GM10266 (cell line): Measurements from ENCODE around the gene ARID4B.

Experiments used
- DNase-seq: peaks from one replicate; pipeline ENCODE4 v3.0.0; 2012; ENCODE audit errors: extremely low spot score
- TF ChIP-seq, protein P1 (sequence below): IDR thresholded peaks from 2 replicates; pipeline ENCODE4 v1.5.1; 2012; ENCODE audit warnings: mild to moderate bottlenecking, low read depth; ENCODE audit not compliant: control insufficient read depth, insufficient read depth; ENCODE audit errors: missing control alignments

ARID4B gene

DNA sequence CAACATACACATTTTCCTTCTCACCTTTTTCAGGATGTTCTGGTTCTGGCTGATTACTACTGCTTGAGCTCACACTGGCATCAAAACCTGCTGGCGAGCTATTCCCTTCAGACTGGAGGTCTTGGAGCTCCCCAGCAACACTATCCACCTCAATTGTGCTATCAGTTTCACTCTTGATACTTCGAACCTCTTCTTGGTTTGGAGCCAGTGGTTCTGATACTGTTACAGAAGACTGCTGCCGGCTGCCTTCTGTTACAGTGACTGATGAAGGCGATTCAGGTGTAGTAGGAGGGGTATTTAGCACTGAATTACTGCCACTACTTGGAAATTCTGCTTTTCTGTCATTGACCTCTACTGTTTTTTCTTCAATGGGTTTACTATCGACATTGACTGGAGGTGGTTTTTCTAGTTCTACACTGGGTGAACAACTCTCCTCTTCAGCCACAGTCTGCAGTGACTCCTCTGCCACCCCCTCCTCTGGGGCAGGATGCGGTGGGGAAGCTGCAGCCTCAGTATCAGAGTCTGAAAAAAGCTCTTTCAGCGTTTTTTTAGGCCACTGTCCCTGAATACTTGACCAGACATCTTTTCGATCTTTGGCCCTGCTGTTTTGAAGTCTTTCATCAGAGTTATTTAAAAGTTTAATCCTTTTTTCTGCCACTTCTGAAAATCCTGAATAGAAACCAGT is 146.3 kb downstream of the ARID4B start:
- DNase-seq: no peak
- TF ChIP-seq, protein P1, sequence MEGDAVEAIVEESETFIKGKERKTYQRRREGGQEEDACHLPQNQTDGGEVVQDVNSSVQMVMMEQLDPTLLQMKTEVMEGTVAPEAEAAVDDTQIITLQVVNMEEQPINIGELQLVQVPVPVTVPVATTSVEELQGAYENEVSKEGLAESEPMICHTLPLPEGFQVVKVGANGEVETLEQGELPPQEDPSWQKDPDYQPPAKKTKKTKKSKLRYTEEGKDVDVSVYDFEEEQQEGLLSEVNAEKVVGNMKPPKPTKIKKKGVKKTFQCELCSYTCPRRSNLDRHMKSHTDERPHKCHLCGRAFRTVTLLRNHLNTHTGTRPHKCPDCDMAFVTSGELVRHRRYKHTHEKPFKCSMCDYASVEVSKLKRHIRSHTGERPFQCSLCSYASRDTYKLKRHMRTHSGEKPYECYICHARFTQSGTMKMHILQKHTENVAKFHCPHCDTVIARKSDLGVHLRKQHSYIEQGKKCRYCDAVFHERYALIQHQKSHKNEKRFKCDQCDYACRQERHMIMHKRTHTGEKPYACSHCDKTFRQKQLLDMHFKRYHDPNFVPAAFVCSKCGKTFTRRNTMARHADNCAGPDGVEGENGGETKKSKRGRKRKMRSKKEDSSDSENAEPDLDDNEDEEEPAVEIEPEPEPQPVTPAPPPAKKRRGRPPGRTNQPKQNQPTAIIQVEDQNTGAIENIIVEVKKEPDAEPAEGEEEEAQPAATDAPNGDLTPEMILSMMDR: no peak

DNA sequence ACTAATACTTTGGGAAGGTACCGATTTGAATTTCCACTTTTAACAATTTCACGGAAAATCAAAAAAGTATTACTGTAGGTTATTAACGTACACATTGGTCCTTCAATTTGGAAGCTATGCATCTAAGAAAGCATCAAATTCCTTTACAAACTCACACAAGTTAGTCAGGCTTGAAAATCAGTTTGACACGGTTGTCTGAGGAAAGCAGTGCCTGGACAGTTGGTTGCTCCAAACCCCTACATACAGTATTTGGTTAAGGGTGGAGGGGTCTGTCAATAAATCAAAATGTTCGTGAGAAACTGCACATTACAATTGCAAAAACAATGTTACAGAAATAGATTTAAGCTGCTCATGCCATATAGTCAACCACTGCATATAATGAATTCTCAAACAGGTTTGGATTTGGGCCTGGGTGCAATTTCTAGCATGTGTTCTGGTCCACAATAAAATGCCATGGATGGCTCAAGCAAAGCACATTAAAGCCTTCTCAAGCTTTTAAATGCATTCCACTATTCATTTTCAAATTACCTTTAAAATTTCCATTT is 147.0 kb downstream of the ARID4B start:
- no peak for DNase-seq

DNA sequence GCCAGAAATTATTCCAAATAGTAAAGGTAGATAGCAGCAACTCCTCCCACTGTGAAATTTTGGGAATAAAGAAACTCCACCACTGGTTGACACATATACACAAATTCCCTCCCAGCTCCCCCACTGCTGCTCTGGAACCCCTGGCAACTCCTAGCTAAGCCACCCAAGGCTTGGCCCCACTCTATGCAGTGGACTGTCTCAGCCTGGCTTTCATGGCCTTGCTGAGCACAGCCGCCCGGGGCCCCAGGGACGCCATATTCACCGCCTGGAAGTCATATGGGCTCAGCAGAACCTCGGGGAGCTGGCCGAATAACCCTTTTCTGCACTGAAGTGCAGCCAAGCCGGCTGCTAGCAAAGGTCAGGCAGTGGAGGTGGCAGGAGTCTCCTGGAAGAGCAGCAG is 151.5 kb downstream of the ARID4B start:
- DNase-seq: no peak
- TF ChIP-seq, protein P1: no peak

More for the DNA sequence above, 147.0 kb downstream of the ARID4B start:
- TF ChIP-seq, protein P1: no peak

DNA sequence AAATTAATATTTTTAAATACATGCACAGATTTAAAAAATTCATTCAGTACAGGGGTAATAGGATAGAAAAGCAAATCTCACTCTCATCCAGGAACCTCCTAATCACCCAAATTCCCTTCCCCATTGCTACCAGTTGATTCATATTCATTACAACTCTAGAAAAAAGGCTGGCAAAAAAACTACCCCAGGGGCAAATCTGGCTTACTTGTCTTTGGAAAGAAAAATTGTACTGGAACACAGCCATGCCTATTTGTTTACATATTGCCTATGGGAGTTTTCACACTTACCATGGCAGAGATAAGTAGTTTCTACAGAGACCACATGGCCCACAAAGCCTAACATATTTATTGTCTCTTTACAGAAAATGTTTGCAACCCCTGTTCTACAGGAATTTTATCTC is 158.0 kb downstream of the ARID4B start:
- no peak for DNase-seq
- TF ChIP-seq, protein P1: no peak

DNA sequence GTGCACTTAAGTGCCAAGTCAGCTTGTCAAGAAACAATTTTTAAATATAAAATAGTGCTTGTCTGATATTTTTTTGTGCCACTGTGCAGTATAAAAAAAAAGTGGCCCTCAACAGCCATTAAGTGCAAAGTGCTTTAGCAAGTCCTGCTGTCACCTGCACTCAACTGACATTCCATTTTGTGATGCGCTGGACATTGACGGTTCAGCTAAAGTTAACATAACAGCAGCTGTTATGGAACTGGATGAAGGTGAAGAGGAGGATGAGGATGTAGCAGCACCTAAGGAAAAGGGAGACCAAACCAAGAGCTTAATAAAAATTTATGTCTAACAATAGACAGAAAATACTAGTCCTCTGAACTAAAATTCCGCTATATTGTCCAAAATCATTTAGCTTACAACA is 159.6 kb downstream of the ARID4B start:
- TF ChIP-seq, protein P1: no peak
- DNase-seq: no peak

DNA sequence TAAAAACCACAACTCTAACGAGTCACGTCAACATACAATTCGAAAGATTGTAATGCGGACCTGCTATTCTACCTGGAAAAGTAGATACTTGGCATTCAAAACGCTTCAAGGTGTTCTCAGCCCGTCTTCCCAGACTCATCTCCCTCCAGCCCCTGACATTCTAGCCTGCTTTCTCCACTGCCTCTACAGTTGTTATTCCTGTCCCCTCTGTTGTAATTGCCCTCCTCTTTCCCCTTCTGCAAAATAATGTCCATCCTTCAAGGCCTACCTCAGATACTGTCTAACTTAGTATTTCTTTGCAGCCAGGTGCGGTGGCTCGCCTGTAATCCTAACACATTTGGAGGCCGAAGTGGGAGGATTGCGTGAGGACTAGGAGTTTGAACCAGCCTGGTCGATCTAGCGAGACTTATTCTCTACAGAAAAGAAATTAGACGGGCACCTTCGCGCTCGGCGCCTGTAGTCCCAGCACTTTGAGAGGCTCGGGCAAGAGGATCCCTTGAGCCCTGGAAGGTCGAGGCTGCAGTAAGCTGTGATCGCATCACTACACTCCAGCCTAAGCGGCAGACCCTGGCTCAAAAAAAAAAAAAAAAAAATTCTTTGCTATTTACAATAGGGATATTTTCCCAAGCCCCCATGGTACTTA is 166.2 kb downstream of the ARID4B start:
- no peak for DNase-seq
- TF ChIP-seq, protein P1: no peak
